GM18907 (cell line): ENCODE measurements around the gene RHOT1.
"Not testable (repeated sequence)": the region's sequence is repeated elsewhere in the genome, so short reads cannot be mapped to it uniquely, and the experiment has no call there.

Source experiments
- ATAC-seq: cut with Tn5 transposase; IDR thresholded peaks from one replicate; pipeline ENCODE4 v1.9.1; 2021; ENCODE audit warnings: mild to moderate bottlenecking, moderate library complexity; ENCODE audit not compliant: unreplicated experiment

The RHOT1 gene

DNA sequence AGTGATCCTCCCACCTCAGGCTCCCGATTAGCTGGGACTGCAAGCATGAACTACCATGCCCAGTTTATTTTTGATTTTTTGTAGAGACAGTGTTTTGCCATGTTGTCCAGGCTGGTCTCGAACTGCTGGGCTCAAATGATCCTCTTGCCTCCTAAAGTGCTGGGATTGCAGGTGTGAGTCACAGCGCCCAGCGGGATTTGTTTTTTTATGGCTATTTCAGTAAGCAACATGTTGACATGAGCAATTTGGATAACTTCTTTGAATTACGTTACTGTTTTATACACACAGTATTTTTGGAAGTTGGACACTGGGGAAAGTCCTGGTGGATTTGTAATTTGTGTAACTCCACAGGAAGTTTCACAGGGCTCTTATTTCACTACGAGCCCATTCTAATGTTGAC lies 18.5 kb upstream of the RHOT1 start:
- ATAC-seq = no peak

DNA sequence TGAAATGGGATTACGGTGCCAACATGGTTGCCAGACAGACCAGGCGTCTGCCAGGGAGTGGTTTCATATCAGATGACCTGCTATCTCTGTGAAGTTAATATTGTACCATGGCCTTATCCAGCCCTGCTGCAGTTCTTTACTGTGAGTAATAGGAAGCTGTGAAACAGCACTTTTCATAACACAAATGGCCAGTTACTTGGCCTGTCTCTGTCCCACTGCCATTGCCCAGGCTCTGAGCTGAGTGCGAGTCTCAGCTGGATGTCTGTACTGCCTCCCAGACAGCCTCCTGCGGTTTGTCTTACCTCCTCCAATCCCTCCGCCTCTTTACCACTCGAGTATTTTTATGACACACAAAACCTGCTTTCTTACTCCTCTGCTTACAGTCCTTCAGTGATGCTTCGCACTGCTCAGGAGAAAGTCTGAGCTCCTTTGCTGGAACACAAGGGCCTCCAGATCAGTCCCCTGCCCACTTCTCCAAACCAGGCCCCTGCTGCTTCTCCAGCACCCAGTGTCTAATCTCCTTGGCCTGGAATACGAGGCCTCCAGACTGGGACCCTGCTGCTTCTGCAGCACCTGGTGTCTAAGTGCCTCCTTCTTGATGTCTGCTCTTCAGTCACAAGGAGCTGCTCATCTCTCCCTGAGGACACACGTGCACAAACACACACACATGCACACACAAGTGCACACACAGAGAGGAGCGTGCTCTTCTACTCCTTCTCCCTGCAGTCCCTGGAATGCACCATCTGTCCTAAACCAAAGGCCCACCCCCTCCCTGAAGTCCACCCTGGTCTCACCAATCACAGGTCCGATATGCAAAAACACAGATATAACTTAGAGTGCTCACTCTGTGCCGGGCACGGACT lies 17.1 kb upstream of the RHOT1 start:
- ATAC-seq = no peak

DNA sequence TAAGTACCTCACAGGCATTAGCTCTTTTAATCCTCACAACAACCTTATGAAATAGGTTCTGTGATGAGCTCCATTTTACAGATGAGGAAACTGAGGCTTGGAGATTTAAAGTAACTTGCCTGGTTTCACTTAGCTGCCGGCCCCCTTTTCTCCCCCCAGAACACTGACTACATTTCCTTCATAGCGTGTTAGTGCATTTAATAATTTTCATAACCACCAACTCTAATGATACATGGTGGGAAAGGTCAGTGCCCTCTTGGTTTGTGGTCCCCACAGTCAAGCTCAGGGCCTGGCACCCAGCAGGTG lies 16.5 kb upstream of the RHOT1 start:
- ATAC-seq = no peak

DNA sequence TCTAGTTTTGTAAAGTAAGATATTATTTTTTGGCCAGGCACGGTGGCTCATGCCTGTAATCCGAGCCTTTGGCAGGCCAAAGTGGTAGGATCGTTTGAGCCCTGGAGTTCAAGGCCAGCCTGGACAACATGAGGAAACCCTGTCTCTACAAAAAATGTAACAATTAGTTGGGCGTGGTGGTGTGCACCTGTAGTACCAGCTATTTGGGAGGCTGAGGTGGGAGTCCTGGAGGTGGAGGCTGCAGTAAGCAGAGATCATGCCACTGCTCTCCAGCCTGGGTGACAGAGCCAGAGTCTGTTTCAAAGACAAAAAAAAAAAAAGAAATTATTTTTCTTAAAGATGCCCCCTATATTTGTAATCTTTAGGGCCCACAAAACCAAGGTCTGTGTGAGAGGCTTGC lies 16.0 kb upstream of the RHOT1 start:
- no peak for ATAC-seq

DNA sequence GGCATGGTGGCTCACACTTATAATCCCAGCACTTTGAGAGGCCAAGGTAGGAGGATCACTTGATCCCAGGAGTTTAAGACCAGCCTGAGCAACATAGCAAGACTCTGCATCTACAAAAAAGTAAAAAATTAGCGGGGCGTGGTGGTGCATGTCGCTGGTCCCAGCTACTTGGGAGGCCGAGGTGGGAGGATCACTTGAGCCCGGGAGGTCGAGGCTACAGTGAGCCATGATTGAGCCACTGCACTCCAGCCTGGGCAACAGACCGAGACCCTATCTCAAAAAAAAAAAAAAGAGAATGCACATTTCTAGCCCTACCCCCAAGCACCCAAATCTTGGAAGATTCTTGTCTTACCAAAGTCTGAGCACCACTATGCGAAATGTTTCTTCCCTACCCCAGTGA lies 15.6 kb upstream of the RHOT1 start:
- no peak for ATAC-seq

DNA sequence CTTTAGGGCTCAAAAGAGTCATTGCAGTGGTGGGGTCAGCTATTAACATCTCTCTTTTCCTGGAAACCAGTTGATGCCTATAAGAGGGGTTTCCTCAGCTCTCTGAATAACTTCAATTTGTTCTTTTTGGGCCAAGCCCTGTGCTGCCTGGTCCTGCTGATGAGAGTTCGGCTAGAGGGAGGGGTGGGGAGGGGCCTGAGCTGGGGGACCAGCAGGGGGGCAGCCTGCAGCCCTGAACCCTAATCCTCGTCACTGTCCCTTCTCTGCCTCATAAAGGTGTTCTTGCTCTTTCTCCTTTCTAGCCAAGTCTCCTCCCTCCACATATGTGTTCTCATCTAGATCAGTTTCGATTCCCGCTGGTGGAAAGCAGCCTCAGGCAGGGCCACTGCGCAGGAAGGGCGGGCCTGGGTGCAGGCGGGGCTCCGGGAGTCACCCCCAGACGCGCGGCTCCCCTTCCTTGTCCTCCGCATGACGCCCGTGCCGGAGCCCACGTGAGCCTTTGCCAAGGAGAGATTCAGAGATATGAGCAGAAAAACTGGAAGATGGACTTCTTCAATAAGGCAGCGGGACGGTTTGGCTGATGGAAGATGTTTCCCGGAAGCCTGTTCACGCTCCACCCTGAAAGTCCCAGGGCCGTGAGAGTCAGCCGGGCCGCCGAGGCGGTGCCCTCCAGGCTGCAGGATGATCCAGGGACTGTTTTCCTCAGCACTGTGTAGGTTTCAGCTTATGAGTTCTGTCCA lies 15.0 kb upstream of the RHOT1 start:
- peak; percentile 90 for ATAC-seq

DNA sequence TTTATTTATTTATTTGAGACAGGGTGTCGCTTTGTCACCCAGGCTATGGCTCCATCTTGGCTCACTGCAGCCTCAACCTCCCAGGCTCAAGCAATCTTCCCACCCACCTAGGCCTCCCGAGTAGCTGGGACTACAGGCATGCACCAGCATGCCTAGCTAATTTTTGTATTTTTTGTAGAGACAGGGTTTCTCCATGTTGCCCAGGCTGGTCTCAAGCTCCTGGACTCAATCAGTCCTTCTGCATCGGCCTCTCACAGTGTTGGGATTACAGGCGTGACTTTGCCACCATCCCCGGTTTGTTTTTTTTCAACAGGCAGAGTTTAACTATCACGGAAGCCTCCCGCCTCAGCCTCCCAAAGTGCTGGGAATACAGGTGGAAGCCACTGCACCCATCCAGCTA lies 13.8 kb upstream of the RHOT1 start:
- not testable (repeated sequence) for ATAC-seq

DNA sequence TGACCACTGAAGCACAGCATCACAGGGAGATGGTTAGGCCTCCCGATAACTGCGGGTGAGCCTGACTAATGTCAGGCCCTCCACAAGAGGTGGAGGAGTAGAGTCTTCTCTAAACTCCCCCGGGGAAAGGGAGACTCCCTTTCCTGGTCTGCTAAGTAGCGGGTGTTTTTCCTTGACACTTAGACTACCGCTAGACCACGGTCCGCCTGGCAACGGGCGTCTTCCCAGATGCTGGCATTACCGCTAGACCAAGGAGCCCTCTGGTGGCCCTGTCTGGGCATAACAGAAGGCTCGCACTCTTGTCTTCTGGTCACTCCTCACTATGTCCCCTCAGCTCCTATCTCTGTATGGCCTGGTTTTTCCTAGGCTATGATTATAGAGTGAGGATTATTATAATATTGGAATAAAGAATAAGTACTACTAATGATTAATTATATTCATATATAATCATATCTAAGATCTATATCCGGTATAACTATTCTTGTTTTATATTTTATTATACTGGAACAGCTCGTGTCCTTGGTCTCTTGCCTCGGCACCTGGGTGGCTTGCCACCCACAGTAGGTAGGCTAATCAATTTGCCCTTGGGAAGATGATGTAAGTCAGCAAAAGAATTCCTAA lies 6.7 kb upstream of the RHOT1 start:
- ATAC-seq = not testable (repeated sequence)

DNA sequence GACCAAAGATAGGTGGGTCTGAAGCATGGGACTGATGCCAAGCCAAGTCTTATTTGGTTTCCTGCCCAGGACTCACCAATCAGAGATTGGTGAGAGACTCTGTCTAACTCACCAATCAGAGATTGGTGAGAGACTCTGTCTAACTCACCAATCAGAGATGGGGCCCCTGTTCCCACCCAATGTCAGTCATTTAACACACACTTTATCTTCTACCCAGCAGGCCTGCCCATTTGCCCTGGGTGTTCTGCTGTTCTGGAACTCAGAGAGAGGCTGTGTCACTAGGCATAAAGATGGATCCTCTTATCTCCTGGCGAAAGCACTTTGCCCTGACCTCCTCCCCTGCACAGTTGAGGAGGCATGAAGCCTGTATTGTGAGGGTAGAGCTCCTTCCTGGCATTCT lies 5.4 kb upstream of the RHOT1 start:
- no peak for ATAC-seq

DNA sequence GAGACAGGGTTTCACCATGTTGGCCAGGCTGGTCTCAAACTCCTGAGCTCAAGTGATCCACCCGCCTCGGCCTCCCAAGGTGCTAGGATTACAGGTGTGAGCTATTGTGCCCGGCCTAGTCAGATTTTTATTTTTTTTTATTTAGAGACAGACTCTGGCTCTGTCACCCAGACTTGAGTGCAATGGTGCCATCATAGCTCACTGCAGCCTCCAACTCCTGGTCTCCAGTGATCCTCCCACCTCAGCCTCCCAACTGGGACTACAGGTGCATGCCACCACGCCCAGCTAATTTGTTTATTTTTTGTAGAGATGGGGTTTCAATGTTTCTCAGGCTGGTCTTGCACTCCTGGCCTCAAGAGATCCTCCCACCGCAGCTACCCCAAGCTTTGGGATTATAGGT lies 2.8 kb upstream of the RHOT1 start:
- ATAC-seq = not testable (repeated sequence)

DNA sequence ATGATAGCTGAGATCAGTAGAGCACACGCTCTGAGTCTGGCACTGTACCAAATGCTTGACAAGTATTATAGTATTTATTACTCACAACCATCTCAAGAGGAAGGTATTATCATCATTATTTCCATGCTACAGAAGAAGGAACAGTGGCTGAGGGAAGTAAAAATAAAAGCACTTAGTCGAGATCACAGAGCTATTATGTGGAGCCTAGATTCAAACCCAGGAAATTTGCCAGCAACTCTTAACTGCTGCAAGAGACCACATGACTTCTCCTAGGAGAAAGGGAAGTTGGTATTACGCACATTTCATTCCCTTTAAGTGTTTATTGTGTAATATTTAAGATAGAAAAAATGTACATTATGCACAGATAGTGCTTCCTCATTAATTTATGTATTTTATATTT lies 1.0 kb upstream of the RHOT1 start:
- no peak for ATAC-seq

DNA sequence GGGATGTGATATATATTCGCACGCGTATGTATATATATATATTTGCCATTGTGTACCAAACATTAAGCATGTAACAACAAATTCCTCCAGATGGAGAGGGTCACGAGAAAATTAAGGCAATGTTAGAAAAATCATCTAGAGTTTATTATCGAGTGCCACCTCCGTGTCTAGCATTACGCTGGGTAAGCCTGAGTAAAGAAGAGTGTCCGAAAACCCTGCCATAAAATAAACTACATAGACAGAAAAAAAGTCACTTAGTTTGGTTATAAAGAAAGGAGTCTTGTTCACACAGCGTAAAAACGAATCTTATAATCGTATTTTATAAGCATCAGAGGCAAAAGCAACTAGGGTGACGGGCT lies 644 bp upstream of the RHOT1 start:
- ATAC-seq = no peak

DNA sequence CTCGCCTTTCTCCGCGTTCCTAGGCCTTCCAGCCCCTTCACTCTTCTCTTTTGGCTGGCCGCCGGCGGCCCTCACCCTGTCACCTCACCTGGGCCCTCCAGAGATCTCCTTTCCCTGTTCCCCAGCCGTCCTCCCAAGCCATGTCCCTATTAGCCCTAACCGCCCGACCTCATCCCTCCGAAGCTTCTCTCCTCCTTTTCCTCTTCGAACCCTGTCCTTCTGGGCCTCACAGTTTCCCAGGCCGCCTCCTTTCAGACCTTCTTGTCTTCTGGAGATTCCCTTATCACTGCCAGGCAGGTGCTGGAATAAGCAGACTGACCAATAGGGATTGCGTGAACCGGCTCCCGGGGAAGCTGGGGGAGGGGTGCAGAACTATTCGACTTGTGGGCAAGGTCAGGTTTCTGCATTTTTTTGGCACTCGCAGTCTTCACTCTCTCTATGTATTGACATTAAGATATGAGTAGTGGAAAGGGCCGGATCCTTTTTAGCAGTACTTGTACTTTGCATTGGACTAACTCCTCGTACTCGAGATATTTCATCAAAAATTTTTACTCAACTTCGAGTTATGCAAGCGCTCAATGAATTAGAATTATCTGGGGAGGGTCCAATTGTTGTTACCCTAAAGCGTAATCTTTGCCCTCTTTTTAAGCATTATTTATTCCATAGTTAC lies 690 bp downstream of the RHOT1 start:
- ATAC-seq = no peak

DNA sequence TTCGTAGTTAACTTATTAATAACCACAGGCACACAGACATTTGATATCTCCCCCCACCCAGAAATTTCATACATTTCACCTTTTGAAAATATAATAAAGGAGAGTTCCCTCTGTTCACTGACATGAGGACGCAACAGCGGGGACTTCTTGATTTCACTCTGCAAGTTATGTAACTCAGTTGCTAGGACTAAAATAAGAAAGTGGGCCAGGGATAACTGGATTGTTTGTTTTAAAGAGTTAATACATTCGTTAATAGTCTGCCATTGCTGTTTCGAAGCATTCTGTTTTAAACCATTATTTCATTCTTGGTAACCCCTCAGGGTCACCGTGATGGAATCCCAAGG lies 1.2 kb downstream of the RHOT1 start:
- ATAC-seq = no peak

DNA sequence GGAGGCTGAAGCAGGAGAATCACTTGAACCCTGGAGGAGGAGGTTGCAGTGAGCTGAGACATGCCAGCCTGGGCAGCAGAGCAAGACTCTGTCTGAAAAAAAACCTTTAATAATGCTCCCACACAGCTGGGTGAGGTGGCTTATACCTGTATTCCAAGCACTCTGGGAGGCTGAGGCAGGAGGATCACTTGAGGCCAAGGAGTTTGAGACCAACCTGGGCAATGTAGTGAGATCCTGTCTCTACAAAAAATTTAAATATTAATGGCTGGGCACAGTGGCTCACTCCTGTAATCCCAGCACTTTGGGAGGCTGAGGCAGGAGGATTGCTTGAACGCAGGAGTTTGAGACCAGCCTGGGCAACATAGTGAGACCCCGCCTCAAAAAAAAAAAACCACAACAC lies 2.1 kb downstream of the RHOT1 start:
- ATAC-seq = not testable (repeated sequence)

DNA sequence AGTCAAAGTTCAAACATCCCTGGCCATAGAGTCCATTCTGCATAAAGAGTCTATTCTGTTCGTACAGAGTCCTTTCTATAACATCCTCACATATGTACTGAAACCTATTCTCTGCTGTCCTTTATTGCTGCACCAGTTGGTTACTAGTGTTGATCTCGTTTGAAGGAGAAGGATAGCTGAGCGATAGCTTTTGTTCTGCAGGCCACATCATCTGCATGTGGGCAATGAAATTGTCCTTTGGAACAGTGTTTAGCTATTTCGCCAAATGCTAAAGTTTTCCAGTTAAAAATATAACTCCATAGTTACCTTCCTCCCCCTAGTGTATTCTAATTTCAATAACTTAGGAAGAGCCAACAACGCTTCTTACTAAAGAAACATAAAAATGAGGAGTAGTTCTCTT lies 6.0 kb downstream of the RHOT1 start:
- no peak for ATAC-seq

DNA sequence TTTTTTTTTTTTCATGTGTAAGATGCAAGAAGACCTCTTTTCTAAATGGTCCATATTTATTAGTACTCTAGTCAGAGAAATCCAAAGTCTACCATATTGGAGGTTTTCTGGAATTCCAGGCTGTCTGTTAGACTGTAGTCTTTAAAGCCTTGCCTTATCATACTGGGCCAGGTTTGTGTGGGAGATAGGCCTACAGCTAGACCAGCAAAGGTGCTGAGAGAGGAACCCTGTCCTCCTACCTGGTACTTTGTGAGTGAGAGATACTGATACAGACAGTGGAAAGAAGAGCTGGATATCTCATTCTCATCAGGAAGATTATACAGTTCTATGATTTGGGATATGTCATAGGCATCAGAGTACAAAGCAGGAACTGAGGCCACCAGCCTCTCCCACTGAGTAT lies 8.1 kb downstream of the RHOT1 start:
- no peak for ATAC-seq

DNA sequence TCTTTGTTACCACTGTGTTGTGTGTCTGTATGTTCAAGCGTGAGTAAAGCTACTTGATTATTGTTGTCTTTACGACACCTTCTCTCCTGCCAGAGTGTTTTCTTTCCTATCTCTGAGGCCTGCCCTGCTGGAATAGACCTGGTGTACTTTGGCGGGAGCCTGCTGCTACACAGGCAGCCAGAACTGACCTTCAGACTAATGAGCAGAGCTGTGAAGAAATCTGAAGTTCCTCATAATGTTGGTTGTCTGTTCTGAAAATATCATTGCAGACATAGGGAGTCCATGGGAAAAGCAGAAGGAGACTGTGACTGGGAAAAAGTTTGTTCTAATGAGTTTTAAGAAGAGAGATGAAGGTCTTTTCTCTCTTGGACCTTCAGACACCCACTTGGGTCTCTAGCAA lies 9.8 kb downstream of the RHOT1 start:
- ATAC-seq = no peak

DNA sequence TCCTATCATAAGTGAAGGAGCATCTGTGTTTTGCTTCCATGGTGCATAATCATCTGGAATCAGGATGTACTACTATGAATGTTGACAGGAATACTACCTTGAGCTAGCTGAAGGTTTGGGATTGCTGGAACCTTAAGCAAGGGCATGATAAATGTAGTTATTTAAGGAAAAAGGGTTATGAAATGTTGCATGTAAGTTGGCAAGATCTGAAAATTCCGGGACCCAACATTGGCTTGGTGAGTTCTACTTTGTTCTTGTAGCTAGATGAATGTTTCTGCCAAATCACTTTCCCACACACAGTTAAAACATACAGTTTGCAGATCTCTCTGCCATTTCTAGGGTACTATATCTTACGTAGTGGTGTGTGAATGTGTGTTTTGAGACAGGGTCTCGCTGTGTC lies 13.6 kb downstream of the RHOT1 start:
- no peak for ATAC-seq

DNA sequence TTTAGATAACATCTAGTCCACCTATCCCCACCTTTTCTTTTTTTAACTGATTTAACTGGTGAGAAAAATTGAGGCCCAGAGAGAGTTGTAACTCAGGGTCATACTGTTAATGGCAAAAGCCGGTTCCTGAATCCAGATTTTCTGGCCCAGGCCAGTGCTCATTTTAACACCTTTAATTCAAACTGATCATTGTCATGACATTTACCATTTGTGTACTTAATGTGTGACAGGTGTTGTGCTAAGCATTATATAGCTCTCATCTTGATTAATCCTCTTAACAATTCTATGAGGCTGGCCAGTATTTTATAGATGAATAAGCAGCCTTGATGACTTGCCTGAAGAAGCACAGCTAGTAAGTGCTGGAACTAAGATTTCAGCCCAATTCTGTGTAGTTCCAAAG lies 14.4 kb downstream of the RHOT1 start:
- no peak for ATAC-seq

DNA sequence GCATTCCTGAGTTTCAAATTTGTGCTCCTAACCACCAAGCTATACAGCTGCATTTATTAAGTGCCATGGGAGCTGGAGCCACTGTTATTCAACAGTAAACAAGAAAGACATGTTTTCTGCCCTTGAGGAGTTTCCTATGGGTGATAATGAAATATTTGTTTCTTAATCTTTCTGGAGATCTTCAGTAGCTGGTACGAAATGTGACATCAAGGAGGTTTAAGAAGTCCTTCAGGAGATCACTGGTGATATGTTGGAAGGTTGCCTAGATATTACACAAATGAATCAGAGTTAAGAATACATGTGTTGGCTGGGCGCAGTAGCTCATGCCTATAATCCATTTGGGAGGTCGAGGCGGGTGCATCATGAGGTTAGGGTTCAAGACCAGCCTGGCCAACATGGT lies 14.9 kb downstream of the RHOT1 start:
- ATAC-seq = no peak
